ENCODE data around the gene SERPINB13. TPM values are rescaled to one million over a fixed set of nuclear protein-coding genes. Genes with fewer than 3 reads are reported as not detected.

The SERPINB13 gene
- total and polyA plus RNA-seq, 8 donors: not detected

DNA sequence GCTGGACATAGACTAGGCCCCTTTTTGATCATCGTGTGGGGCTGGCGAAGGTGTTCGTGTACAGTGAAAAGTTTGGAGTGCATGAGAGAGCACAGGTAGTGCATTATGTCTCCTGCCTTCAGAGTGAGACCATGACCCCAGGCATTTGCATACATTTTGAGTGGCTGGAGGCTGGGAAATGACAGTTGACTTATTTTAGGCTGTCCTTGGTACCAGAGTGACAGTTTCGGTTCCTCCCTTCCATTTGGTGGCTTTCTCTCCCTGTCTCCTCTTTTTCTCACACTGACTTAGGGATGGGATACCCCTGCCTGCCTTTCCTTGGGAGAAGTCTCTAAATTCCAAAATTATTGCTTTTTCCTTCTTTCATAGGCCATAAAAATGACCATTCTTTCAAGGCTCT, 24.9 kb upstream of the SERPINB13 start:
- H3K27me3 ChIP-seq: no peaks in the 10 kb centered on the region
- H3K36me3 ChIP-seq: no peaks in the 10 kb centered on the region
- ATAC-seq (no peak), DNase-seq (no peak)
- no peak overlapping the region for H3K4me3 ChIP-seq
- TF ChIP-seq, protein P1, sequence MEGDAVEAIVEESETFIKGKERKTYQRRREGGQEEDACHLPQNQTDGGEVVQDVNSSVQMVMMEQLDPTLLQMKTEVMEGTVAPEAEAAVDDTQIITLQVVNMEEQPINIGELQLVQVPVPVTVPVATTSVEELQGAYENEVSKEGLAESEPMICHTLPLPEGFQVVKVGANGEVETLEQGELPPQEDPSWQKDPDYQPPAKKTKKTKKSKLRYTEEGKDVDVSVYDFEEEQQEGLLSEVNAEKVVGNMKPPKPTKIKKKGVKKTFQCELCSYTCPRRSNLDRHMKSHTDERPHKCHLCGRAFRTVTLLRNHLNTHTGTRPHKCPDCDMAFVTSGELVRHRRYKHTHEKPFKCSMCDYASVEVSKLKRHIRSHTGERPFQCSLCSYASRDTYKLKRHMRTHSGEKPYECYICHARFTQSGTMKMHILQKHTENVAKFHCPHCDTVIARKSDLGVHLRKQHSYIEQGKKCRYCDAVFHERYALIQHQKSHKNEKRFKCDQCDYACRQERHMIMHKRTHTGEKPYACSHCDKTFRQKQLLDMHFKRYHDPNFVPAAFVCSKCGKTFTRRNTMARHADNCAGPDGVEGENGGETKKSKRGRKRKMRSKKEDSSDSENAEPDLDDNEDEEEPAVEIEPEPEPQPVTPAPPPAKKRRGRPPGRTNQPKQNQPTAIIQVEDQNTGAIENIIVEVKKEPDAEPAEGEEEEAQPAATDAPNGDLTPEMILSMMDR (IDR thresholded peaks at IDR 0.05): no peak
- no peaks in the 10 kb centered on the region for H3K9me3 ChIP-seq
- H3K4me1 ChIP-seq: no peaks in the 10 kb centered on the region
- intact Hi-C loops (cut with DNase I): no loop called here
- no peak overlapping the region for H3K27ac ChIP-seq

DNA sequence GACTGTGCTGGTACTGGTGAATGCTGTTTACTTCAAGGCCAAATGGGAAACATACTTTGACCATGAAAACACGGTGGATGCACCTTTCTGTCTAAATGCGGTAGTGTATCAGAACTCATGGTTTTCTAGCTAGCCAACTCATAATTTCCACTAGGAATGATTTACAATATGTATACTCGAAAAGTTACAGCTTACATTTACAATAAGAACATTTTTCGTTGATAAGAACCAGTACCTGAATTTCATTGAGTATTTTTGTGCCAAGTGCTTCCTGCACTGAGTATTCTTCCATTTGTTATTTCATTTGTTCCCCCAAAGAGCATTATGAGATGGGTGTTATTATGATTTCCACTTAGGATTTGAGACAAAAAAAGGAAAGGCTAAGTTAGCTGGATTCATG, 23.1 kb upstream of the SERPINB13 start:
- no peaks in the 10 kb centered on the region for H3K9me3 ChIP-seq
- H3K27ac ChIP-seq: no peak overlapping the region
- H3K4me3 ChIP-seq: no peak overlapping the region
- no peaks in the 10 kb centered on the region for H3K27me3 ChIP-seq
- ATAC-seq: no peak
- TF ChIP-seq, protein P1 (IDR thresholded peaks at IDR 0.05): no peak
- DNase-seq: no peak
- no peaks in the 10 kb centered on the region for H3K4me1 ChIP-seq
- intact Hi-C loops (cut with DNase I): no loop called here
- no peaks in the 10 kb centered on the region for H3K36me3 ChIP-seq

DNA sequence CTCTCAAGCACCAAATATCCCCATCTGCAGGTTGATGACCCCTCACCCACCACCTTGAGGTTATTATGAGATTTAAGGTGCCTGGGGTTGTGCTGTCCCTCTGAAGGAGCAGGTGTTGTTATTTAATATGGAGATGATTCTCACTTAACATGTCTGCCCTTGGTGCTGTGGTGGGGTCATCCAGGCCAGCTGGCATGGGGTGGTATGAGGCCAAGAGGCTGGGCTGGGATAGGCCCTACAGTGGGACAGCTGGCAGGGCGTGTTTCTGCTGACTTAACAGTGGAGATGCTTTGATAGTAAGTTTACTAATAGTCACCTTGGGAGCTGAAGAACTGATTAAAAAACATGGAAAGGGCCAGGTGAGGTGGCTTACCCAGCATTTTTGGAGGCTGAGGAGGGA, 22.6 kb upstream of the SERPINB13 start:
- intact Hi-C loops (cut with DNase I): no loop called here
- no peaks in the 10 kb centered on the region for H3K9me3 ChIP-seq
- no peak for DNase-seq
- TF ChIP-seq, protein P1 (IDR thresholded peaks at IDR 0.05): no peak
- no peaks in the 10 kb centered on the region for H3K27me3 ChIP-seq
- H3K36me3 ChIP-seq: no peaks in the 10 kb centered on the region
- no peak overlapping the region for H3K27ac ChIP-seq
- no peak for ATAC-seq
- no peaks in the 10 kb centered on the region for H3K4me1 ChIP-seq
- H3K4me3 ChIP-seq: no peak overlapping the region

DNA sequence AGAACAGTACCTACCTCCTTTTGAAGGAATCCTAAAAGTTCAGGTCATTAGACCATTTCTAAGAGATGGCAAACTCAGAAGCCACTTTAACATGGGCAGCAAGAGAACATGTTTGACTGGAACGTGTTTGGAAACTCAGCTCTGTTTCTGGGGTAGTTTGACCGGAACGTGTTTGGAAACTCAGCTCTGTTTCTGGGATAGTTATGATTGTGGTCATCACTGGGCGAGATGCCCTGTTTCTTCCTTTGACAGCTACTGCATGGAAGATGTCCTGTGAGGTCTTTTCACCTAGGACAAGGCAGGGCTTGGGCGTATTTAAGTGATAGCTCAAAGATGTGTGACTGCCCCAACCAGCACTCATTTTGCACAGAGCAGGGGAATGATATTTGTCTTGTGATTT, 19.9 kb upstream of the SERPINB13 start:
- H3K27me3 ChIP-seq: no peaks in the 10 kb centered on the region
- intact Hi-C loops (cut with DNase I): no loop called here
- no peak overlapping the region for H3K4me3 ChIP-seq
- DNase-seq (no peak), ATAC-seq (no peak)
- no peaks in the 10 kb centered on the region for H3K36me3 ChIP-seq
- no peak overlapping the region for H3K27ac ChIP-seq
- no peaks in the 10 kb centered on the region for H3K9me3 ChIP-seq
- no peaks in the 10 kb centered on the region for H3K4me1 ChIP-seq
- TF ChIP-seq, protein P1 (IDR thresholded peaks at IDR 0.05): no peak

DNA sequence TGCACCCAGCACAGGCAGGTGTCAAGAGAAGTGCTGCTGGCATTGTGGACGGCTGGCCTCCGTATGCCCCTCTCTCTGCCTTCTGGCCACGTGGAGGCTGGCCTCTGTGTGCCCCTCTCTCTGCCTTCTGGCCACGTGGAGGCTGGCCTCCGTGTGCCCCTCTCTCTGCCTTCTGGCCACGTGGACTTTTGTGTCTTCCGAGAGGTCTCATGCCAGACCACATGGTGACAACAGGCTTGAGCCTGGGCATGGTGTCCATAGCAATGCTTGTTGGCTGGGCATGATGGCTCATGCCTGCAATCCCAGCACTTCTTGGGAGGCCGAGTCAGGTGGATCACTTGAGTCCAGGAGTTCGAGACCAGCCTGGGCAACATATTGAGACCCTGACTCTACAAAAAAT, 19.3 kb upstream of the SERPINB13 start:
- no peaks in the 10 kb centered on the region for H3K36me3 ChIP-seq
- H3K27me3 ChIP-seq: no peaks in the 10 kb centered on the region
- H3K4me3 ChIP-seq: no peak overlapping the region
- intact Hi-C loops (cut with DNase I): no loop called here
- ATAC-seq: no peak
- H3K4me1 ChIP-seq: no peaks in the 10 kb centered on the region
- H3K27ac ChIP-seq: no peak overlapping the region
- no peaks in the 10 kb centered on the region for H3K9me3 ChIP-seq
- TF ChIP-seq, protein P1 (IDR thresholded peaks at IDR 0.05): no peak
- no peak for DNase-seq
